GM21528 (cell line): ENCODE data around the gene QSOX2.

Experiments
- ATAC-seq: cut with Tn5 transposase; IDR thresholded peaks from one replicate; pipeline ENCODE4 v1.9.1; 2021; ENCODE audit warnings: mild to moderate bottlenecking, moderate library complexity; ENCODE audit not compliant: unreplicated experiment, low FRiP score

The QSOX2 gene

DNA sequence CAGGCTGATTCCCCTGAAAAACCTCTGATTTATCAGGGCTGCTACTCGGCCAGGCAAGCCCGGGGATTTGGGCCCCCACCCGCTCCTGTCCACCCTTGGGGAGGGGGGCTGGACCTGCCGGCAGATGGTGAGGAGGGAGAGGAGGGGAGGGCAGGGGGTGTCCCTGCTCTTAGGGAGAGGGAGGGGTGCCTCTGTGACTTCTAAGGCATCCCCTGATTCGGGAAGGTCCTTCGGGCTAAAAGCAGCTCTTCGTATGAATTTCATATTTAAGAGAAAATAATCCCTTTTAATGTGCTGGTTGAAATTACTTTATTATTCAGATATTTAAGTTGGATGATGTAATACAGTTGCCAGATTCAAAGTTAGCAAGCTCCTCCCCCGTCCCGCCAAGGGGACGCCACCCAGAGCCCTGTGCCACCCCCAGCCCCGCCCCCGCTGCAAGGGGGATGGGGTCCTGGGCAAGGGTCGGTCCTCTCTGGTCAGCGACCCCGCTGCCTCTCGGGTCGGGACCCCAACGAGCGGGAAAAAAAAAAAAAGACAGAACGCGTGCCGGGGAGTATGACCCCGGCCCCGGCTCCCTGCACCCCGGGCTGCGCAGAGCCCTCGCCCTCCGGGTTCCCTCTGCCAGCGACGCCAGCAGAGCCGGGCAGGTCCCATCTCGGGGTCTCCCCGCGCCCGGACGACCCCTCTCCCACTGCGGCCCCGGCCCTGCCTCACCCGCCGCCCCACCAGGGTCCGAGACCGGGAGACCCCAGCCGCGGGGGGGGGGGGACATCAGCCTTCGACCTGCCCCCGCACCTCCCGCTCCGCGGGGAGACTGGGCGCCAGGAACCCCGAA lies 53.1 kb downstream of the QSOX2 start:
- no peak for ATAC-seq

DNA sequence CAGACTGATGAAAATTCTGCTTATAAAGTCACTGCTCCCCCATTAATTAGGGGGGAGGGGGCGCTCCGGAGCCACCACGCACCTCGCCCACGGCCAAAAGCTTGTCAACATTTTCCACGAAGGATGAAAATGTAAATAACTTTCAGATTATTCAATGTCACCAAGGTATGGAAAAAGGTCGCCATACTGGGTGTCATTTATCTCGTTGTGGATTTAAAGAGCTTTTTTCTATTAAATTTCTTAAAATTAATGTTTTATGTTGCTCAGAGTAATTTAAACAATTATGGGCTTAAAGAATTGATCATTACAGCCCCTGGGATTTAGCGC lies 53.7 kb downstream of the QSOX2 start:
- no peak for ATAC-seq

DNA sequence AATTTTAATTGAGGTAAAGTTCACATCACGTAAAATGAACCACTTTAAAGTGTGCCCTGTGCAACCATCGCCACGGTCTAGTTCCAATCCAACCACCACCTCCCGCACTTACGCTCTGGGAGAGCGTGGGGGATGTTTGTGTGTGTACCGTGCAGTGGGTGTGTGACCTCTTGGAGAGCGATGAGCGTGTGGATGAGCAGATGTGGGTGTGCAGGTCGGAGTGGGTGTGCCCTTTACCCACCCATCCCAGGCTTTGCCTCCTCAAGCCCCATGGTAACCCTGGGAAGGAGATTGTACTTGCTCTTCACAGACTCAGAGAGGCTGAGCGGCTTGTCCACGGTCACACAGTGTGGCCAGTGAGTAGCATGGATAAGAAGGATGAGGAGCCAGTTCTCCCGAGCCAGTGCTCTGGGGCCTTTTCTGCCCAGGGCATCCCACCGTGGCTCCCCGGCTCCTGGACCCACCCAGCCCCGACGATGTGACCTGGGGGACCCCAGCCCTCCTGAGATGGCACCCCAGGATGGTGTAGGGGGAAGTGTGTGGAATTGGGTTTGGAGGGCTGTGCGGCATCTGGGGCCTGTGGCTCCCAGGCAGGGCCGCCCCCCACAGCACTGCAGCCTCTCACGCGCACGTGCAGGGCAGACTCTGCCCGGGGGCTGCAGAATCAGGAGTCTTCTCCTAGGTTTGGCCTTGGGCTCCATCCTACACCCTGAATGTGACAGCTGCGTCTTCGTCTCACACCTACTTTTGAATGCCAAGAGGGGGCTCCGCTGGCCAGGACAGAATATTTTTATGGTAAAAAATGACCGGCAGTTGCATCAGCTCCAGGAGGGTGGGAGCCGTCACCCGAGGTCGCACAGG lies 54.3 kb downstream of the QSOX2 start:
- ATAC-seq: no peak

DNA sequence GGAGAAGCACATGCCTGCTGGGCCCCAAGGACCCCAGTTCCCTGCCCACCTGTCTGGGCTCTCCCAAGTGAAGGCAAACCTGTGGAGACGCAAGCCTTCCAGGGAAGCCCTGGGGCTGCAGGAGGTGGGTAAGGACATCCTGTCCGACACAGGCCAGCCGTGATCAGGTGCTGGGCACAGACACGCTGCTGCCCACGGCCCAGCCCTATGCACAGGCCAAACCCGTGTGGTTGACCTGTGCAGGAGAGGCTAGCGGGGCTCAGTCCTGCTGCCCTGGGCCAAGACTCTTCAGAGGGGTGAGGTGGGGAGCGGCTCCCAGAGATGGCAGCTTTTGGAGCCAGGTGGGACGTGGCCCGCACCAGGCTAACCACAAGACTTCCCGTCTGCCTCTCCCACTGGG lies 55.0 kb downstream of the QSOX2 start:
- no peak for ATAC-seq

DNA sequence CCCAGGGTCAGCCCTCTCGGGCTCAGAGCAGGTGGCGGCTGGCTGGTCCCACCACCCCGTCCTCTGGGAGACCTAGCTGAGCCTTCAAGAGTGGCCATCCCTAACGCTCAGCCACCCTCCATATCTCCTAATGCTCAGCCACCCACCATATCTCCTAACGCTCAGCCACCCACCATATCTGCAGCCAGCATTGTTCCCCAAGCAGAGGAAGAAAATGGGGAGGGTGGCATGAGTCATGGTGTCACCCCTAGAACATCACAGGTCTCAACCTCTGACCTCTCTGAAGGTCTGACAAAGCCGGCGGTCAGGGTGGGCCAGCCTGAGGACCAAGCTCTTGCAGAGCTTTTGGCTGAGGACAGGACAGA lies 55.4 kb downstream of the QSOX2 start:
- ATAC-seq: no peak

DNA sequence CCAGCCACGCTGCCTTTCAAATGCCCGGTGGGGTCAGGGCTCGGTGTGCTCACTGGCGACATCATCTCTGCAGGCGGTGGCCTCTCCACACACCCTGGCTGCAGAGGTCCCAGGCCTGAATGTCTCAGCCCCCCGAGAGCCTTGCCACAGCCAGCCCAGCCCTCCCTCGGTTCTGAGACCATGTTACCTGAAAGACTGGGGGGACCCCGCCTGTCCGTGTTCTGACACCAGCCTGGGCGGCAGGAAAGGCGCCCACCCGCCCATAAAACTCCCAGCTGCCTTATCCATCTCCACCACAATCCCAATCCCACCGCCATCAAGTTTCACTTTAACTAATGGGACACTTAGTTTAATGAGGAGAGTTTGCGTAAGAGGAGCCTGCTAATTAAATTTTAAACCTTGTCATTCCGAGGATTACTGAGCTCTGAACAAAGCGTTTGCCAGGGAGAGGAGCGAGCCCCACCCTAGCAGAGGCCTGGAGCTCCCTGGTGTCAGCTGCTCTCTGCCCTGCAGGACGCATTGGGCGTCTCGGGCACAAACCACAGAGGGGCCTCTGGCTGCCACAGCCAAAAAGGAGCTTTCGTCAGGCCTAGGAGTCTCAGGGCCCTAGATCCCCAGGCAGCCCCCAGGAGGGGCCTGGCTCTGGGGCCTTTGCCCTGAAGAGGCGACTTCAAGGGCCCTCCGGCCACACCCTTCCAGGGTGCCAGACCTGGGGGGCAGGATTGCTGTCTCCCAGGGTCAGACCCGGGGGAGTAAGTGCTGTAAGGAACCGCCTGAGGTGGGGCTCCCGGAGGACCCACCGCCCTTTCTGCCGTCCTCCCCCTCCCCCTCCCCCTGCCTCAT lies 56.0 kb downstream of the QSOX2 start:
- ATAC-seq: no peak

DNA sequence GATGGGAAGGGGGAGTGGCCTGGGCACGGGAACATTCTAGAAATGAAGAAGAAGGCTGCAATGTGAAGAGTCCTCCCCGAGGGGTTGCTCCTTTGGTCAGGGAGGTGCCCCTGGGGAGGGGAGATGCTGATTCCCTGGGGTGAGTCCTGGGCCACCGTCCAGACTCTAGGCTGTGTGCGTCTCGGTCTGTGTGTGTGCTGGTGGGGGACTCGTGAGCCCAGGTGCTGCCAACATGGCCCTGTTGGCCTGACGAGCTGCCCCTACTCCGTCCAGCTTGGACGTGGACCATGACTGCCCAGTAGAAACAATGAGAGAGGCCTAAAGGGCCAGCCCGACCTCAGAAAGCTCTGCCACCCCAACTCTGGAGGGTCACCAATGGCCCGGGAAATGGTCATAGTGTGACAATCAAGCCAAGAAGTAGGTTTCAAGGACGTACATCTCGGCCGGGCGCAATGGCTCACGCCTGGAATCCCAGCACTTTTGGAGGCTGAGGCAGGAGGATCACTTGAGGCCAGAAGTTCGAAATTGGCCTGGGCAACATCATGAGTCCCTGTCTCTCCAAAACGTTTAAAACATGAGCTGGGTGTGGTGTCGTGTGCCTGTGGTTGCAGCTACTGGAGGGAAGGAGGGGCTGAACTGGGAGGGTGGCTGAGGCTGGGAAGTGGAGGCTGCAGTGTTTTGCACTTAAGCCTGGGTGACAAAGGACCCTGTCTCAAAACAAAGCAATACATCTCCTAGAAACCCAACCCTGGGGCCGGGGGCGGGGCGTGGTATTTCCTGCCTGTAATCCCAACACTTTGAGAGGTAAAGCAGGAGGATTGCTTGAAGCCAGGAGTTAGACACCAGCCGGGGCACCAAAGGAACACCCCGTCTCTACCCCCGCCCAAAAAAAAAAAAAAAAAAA lies 57.7 kb downstream of the QSOX2 start:
- ATAC-seq: no peak

DNA sequence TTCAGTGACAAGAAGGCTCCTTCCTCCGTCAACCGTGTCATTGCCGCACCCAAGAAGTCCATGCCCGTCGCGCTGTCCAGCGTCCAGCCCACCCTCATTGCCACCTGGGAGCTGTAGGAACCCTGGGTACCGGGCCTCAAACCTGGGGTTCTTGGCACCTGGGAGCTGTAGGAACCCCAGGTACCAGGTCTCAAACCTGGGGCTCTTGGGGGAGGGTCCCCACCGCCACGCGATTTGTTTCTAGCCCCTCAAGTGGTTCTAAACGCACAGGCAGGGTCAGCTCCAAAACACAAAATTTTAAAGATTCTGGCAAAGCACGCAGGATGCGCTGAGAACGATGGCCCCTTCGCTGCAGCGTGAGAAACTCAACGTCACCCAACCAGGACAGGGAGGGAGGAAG lies 58.4 kb downstream of the QSOX2 start:
- no peak for ATAC-seq

DNA sequence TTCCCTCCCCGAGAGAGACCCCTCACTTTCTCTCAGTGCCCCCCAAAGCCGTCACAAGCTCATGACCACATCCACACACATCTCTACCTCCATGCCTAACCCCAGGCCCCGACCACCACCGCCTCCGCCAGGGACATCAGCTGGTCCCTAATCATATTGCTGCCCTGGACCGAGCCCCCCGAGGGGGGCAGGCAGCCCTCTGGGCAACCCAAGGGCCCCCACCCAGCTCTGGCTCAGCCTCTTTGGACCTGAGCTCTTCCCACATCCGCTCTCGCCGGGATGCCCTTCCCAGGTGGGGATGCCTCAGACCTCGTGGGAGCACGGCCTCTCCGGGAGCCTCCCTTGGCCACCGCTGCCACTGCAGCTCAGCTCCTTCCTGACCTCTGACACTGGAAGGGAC lies 59.2 kb downstream of the QSOX2 start:
- ATAC-seq: no peak

DNA sequence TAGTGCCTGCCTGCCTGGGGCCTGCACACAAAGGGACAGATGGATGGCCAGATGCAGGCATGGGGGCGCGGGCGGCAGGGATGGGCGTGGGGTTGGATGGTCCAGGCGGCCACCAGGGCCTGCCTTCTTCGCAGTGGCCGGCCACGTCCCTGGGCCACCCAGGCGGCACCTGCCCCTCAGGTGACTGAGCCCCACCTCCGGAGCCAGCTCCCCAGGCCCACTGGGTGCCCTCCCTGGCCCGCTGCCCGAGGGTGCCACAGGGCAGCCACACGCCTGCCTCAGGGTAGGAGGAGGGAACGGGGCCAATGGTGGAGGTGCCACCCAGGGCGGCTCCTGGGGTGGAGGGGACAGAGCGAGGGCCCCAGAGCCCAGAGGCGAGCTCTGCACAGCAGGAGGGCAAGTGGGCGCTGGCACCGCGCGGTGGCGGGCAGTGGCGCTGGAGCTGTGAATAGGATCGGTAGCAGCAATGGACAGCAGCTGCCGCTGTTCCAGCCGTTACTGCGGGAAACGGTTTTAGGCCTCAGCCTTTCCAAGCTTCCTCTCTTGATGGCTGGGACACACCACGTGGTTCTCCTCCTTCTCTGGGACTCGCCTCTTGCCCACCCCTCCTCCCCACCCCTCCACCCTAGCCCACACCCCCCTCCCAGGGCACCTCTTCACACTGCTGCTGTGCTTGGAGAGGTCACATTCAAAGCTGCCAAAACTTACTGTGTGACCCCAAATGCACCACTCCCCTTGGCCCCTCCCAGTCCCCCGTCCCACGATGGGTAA lies 59.8 kb downstream of the QSOX2 start:
- no peak for ATAC-seq

DNA sequence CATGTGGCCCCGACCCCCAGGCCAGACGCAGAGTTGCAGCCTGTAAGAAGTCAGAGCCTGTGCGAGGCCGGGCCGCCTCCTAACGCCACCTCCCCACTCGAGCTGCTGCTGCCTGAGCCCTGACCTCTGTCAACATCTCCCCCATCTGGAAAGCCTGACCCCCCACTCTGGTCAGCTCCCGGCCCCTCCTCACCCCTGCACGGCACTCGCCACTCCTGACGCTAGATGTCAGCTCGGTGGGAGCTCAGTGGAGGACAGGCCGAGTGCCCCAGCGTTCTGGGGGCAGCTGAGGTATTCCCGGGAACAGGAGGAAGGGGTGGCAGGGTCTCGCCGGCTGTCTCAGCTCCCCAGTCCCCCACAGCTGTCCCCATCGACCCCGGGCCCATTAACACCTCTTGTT lies 60.5 kb downstream of the QSOX2 start:
- no peak for ATAC-seq

DNA sequence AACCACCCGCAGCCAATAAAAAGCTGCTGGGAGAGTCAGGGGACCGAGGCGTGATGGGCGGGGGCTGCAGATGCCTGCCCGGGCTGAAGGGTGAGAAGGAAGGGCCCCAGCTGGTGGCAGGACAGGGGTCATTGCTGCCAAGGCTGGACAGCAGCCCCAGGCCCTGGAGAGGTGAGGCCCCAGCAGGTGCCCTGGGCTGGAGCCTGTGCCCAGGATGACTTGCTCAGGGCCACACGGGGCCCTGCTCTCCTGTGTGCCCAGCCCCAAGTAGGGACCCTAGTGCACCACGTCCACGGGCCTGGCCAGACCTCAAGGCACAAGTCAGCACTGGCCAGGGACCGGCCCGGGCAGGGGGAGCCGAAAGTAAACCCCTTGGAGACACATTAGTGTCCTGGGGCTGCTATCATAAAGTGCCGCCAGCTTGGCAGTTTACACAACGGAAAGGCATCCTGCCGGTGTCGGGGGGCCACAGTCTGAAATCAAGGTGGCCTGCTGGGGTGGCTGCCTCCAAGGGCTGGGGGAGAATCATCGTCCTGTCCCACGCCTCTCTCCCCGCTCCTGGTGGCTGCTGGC lies 62.7 kb downstream of the QSOX2 start:
- no peak for ATAC-seq

DNA sequence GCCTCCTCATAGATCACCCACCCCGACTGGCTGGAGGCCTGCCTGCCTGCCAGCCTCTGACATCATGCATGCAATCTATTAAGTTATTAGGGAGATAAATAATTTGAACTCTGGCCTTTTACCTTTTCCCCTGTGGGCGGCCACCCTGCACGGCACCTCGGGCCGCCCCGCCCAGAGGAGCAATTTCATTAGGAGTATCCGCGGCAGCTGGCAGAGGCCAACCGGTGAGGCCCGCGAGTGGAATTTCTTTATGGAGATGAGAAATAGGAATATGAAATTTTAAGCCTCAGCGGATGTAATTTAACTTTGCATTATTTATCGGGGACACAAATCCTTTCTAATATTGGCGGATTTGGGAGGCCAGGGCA lies 63.2 kb downstream of the QSOX2 start:
- ATAC-seq: no peak

DNA sequence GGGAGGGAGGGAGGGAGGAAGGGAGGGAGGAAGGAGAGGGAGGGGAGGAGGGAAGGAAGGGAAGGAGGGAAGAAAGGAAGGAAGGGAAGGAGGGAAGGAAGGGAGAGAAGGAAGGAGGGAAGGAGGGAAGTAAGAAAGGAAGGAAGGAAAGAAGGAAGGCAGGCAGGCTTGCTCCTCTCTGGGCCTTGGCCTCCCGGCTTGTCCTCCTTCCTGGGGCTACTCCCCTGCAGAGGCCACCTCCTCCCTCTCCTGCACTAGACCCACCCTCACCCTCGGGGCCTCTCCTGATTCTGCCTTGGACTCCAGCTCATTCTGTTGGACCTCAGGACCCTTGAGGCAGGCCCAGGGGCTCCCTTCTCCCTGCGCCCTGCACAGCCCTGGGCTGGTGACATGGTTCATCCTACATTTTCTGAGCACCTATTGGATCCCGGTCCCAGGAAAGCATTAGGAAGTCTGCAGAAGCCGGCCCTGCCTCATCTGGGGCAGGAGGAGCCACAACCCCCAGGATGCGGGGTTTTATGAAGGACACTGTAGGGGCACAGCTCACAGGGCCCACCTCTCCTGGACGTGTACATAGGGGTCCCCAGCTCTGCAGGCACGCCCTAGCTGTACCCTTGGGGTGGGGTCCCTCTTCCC lies 63.7 kb downstream of the QSOX2 start:
- no peak for ATAC-seq

DNA sequence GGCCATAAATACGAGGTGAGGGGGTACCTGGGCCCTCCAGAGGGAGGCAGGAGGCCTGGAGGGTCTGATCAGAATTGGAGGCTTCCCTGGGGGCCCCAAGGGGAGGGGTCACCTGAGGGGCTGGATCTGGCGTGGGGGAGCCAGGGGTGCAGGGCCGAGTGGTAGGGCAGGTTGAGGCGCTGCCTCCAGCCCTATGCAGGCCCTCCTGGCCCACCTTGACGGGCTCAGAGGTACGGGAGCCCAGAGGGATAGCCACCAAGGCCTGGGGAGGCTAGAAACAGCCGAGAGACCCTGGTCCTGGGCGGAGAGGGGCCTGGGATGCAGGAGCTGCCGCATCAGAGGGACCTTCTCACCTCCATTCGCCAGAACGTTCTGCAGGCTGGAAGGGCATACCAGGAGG lies 65.0 kb downstream of the QSOX2 start:
- no peak for ATAC-seq

DNA sequence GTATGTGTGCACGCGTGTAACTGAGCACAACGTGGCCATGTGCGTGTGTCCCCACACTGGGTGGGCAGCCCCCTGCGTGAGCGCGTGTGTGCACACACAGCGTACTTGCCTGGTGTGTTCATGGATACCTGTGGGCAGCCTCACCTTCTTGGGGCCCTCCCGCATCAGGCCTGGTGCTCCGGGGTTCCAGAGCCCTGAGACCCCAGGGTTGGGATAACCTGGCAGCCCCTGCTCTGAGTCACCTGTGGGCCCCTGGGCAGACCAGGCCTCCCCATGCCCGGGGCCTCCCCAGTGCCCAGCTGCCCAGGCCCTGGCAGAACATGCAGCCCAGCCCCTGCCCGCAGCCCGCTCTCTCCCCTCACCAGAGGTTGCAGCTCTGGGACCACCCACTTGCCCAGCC lies 65.9 kb downstream of the QSOX2 start:
- ATAC-seq: no peak

DNA sequence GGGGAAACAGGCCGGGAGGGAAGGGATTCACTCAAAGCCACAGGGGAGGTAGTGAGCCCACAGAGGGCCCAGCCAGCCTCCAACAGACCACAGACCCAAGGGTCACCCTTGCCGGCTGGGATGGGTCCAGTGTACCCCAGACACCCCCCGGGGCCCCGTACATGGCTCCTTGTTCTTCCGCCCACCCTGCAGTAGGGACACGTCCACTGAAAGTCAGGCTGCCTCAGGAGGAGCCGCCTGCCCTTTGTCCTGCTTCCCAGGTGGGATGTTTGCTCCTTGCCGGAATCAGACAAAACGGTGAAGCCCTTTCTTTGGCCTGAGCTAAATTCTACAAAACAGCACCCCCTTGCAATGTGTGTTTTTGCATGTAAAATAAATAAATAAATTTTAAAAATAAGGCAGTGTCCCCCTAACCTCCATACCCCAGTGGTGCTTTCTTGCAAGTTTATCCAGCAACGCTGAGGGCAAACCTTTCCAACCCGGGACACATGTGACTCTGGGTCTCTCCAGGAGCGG lies 66.5 kb downstream of the QSOX2 start:
- no peak for ATAC-seq

DNA sequence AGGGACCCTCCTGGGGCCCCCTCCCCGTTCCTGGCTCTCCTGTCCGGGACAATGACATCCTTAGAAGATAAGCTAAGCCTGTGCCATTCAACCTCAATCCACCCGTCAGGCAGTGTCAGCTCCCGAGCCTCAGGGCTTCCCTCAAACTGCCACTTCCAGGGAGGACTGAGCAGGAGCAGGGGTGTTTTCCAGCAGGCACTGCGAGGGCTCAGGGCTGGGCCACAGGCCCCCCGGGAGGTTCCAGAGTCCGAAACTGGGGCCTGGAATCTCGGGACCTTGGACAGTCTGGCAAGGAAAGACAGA lies 66.9 kb downstream of the QSOX2 start:
- no peak for ATAC-seq
